Measurements from ENCODE around the gene CDA. TPM values are rescaled to one million over a fixed set of nuclear protein-coding genes. Genes with fewer than 3 reads are reported as not detected.

The CDA gene
- total and polyA plus RNA-seq, 10 of the 15 experiments (the other 5 are each of a cell fraction or from before 2014, with no cell fraction given): not detected

GRCh38 chr1:20624709-20625108 lies 35.8 kb downstream of the CDA start (continued):
- TF ChIP-seq NR2C2 (IDR thresholded peaks at IDR 0.05; ENCODE audit: borderline replicate concordance, control insufficient read depth, insufficient read length, low read depth): no peak
- no peak for TF ChIP-seq USF1 (IDR thresholded peaks at IDR 0.05; ENCODE audit: borderline replicate concordance, extremely low read length, insufficient read depth, low read depth, low read length)
- no peak for TF ChIP-seq CHD2 (IDR thresholded peaks at IDR 0.05; ENCODE audit: borderline replicate concordance, low read depth, low read length)
- no peak for TF ChIP-seq PAX5 (IDR thresholded peaks at IDR 0.05; ENCODE audit: borderline replicate concordance, low read depth, low read length)
- no peak for TF ChIP-seq BCL11A (IDR thresholded peaks at IDR 0.05; ENCODE audit: low read depth, low read length)
- no peak for TF ChIP-seq SREBF1 (IDR thresholded peaks at IDR 0.05; ENCODE audit: low read length)
- TF ChIP-seq NFIC (IDR thresholded peaks at IDR 0.05; ENCODE audit: low read depth, low read length): no peak

- intact Hi-C loops (cut with micrococcal nuclease; ENCODE audit: unreplicated experiment) (no loop called here), in situ Hi-C loops (cut with MboI) (no loop called here)
- RAD21 ChIA-PET (ENCODE audit: unreplicated experiment): no interaction called here
- Histone ChIP-seq H3K79me2 (ENCODE audit: control insufficient read depth, insufficient read depth, low read length) (no peaks in the 10 kb centered on the region), H4K20me1 (ENCODE audit: control insufficient read depth, insufficient read depth) (no peaks in the 10 kb centered on the region), H3K9me3 (replicated peaks; ENCODE audit: control insufficient read depth, insufficient read depth, low read length) (no peaks in the 10 kb centered on the region), H3K27me3 (replicated peaks in 1 of 2; ENCODE audit: control insufficient read depth in 2 of 2, insufficient read depth in 2 of 2, low read length in 1 of 2) (no peaks in the 10 kb centered on the region), H2AFZ (ENCODE audit: control insufficient read depth, low read depth, low read length) (no peak overlapping the region), H3K9ac (ENCODE audit: control insufficient read depth, insufficient read depth, low read length) (no peak overlapping the region), H3K4me1 (ENCODE audit: control insufficient read depth, insufficient read depth, low read length) (no peaks in the 10 kb centered on the region), H3K36me3 (ENCODE audit: control insufficient read depth in 2 of 2, insufficient read depth in 2 of 2, low read length in 1 of 2) (no peaks in the 10 kb centered on the region), H3K4me2 (ENCODE audit: control insufficient read depth, insufficient read depth) (no peak overlapping the region), H3K4me3 (no peak overlapping the region), H3K27ac (ENCODE audit: control insufficient read depth, insufficient read depth) (no peak overlapping the region)
- no peak for DNase-seq (ENCODE audit: low read depth, low spot score)
- POLR2A ChIA-PET: no interaction called here
- CTCF ChIA-PET: interaction anchor here (1.2 kb wide), 1 partner anchor 50 kb away, joined by 3 read pairs; no protein-coding TSS in a partner anchor
- no TSS peak for BruUV-seq (replicated peaks)
- no peak for FAIRE-seq
- SMC1A ChIA-PET (ENCODE audit: uncharacterized antibody, unreplicated experiment): interaction anchor here (1.4 kb wide), 1 partner anchor 9 kb away, joined by 3 read pairs; no protein-coding TSS in a partner anchor
- WGBS (ENCODE audit: insufficient coverage, insufficient replicate concordance, low lambda C conversion rate, missing lambda C conversion rate): 59% methylated on average over 3 of the region's 3 CpGs
- ATAC-seq: no peak
- TF ChIP-seq LARP7 (IDR thresholded peaks at IDR 0.05): no peak
- TF ChIP-seq HDGF (IDR thresholded peaks at IDR 0.05): no peak
- no peak for TF ChIP-seq TARDBP (IDR thresholded peaks at IDR 0.05; ENCODE audit: borderline replicate concordance)
- TF ChIP-seq TBL1XR1 (IDR thresholded peaks at IDR 0.05; ENCODE audit: low read depth, low read length): no peak
- no peak for TF ChIP-seq RAD51 (IDR thresholded peaks at IDR 0.05)
- TF ChIP-seq, protein P1, sequence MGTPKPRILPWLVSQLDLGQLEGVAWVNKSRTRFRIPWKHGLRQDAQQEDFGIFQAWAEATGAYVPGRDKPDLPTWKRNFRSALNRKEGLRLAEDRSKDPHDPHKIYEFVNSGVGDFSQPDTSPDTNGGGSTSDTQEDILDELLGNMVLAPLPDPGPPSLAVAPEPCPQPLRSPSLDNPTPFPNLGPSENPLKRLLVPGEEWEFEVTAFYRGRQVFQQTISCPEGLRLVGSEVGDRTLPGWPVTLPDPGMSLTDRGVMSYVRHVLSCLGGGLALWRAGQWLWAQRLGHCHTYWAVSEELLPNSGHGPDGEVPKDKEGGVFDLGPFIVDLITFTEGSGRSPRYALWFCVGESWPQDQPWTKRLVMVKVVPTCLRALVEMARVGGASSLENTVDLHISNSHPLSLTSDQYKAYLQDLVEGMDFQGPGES (IDR thresholded peaks at IDR 0.05): no peak
- TF ChIP-seq MTA2 (IDR thresholded peaks at IDR 0.05; ENCODE audit: low read depth): no peak
- no peak for TF ChIP-seq GATAD2B (conservative IDR thresholded peaks at IDR 0.05; ENCODE audit: low read depth)
- TF ChIP-seq ZNF384 (IDR thresholded peaks at IDR 0.05; ENCODE audit: borderline replicate concordance, low read depth, low read length): no peak
Observed at GRCh38 chr1:20625176-20626097, 36.5 kb downstream of the CDA start.
